HG02884 (cell line): Measurements from ENCODE around the gene RGS7.
"Not testable (repeated sequence)": the region's sequence is repeated elsewhere in the genome, so short reads cannot be mapped to it uniquely, and the experiment has no call there.

Experiments
- ATAC-seq: cut with Tn5 transposase; IDR thresholded peaks from one replicate; pipeline ENCODE4 v1.9.1; 2021; ENCODE audit warnings: mild to moderate bottlenecking, moderate library complexity; ENCODE audit not compliant: unreplicated experiment

The RGS7 gene

DNA sequence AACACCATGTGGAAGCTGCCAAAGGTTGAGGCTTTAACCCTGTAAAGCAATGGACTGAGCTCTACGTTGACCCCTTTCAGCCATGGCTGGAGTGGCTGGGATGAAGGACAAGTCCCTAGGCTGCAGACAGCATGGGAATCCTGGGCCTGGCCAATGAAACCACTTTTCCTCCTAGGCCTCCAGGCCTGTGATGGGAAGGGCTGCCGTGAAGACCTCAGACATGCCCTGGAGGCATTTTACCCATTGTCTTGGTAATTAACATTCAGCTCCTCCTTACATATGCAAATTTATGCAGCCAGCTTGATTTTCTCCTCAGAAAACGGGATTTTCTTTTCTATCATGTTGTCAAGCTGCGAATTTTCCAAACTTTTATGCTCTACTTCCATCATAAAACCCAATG is 214.5 kb downstream of the RGS7 start:
- ATAC-seq, result no peak

DNA sequence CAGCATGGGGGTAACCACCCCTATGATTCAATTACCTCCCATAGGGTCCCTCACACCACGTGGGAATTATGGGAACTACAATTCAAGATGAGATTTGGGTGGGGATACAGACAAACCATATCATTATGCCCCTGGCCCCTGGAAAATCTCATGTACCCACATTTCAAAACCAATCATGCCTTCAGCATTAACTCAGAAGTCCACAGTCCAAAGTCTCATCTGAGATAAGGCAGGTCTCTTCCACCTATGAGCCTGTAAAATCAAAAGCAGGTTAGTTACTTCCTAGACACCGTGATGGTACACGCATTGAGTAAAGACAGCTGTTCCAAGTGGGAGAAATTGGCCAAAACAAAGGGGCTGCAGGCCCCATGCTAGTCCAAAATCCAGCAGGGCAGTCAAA is 215.4 kb downstream of the RGS7 start:
- not testable (repeated sequence) for ATAC-seq

DNA sequence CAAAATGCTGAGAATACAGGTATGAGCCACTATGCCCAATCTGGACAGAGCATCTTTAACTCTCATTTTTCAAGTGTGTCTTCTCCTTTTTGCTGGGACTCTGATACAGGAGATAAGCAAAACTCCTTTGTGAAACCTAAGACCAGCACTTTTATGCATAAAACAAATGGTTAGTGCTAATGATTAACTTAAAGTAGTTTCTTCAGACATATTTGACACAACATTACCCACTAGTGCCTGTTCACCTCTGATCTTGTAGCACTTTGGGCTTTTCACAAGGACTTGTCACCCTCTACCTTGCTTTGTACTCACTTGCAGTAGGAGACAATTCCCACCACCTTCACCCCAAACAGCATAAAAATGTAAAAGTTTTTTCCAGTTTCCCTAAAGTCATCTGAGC is 216.3 kb downstream of the RGS7 start:
- ATAC-seq, result no peak

DNA sequence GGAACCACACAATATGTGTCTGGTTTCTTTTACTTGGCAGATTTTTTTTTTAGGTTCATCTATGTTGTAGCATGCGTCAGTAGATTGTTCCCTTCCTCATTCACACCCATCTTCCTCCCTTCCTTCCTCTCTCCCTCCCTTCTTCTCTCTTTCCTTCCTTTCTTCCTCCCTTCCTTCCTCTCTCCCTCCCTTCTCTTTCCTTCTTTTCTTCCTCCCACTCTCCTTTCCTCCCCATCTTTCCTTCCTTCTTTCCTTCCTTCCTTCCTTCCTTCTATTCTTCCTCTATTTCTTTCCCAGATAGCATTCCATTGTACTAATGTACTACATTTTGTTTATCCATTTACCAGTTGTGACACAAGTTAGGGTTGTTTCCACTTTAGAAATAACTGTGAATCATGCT is 218.0 kb downstream of the RGS7 start:
- ATAC-seq, result no peak

DNA sequence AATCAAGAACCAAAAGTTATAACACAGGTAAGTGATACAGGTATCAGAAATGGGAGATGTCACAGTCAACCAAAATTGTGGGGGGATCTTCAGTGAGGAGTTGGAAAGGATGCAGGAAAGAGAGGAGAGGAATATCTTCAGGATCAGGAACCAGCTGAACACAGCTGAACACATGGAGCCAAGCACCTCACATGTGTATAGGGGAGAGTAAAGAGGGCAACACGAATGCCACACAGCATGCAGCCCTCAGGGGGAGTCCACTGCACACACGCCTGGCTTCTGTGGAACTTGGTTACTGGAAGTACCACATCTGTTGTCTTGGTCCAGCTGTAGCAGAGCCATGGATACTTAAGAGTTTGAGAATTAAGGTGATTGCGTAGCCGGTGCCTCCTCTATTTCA is 218.8 kb downstream of the RGS7 start:
- ATAC-seq, result no peak

DNA sequence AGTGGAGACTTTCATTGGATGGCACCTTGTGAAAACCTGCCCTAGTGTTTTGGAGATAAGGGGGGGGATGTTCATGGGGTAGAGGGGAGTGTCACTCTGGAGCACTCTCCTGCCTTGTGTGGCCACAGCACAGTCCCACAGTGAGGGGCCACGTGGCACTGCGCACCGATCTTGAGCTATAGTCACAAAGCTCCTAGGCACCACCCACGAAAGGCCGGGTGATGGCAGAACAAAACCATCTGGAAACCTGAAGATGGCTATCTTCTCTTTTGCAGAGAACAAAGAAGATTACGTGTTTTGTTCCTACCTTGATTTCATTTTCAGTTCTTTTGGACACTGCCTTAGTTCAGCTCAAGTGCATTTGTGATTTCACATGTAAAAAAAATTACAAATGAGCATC is 220.6 kb downstream of the RGS7 start:
- ATAC-seq, result no peak

DNA sequence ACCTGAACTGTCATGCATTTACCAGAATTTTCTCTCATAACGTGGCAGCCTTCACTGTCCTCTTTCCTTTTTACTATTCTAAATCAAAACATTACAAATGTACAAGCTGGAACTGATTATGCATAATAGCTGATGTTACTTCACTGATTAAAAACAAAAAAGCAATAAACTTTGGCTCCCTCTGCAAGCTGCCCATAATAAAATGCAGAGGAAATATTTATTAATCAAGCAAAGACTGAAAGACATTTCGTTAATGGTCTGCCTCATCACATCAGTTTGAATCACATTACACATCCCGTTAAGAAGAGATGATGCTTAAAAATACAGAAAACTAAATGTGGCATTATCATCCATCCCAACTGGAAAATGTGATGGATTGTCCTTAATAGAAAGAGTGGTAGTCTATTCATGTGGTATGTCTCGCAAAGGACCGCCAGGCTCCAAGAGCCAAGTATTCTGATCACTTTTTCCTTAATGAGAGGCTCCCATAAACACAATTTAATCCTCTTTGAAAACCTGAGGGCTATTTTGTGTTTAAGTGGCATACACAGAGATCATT is 225.3 kb downstream of the RGS7 start:
- no peak for ATAC-seq

DNA sequence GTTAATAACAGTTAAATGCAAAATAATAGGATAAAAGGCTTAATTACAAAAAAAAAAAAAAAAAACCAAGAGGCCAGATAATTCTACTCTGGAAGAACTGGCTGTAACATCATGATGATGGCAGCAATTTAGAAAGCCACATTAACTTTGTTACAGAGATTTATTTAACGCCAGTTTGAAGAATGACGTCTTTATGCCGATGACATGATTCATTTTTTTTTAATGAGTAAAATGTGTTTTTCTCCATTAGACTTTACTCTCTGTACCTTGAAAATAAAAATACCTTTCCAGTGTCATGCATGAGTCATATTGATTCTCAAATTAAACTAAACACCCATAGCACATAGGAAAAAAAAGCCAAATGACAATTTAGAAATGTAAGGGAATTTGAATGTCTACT is 226.1 kb downstream of the RGS7 start:
- no peak for ATAC-seq

DNA sequence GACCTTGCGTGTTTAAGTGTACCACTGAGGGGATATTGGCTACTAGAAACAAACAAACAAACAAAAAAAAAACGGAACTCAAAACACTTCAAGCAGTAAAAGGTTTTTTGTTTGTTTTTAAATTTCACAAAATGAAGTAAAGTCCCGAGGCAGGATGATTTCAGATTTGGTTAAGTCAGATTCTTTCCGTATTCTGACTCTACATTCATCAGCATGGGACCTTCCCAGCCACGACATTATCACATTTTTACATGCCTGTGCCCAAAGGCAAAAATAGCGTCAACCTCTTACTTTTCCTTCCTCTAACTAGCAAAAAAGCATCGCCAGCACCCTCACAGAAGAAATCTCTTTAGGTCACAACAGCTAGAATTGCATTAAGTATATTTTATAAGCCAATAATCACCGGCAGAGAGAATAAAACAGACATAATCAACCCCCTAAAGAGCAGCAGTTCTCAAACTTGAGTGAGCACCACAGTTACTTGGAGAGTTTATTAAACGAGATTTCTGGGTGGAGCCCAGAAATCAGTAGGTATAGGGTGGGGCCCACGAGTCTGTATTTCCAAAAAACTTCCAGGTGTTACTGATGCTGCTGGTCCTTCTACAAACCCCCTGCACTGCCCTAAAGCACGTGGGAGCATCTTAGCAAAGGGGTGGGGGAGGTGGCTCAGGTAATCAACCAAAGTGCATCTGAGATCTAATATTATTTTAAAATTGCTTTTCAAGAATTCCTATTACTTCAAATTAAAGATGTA is 227.6 kb downstream of the RGS7 start:
- ATAC-seq, result no peak

DNA sequence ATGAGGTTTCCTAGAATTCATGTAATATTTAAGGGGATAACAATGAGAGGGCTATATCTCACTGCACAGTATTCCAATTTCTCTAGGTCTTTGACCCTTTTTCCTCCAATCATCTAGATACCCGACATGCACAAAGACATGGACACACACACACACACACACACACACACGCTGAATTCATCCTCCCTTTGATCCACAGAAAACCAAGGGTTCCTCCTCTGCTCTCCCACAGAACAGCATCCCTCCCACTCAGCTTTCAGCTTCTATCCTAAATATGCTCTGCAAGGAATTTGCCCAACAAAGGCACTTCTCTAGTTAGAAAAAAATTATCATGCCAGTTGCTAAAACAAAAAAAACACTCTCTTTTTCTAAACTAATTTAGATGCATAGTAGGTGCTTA is 231.7 kb downstream of the RGS7 start:
- no peak for ATAC-seq

DNA sequence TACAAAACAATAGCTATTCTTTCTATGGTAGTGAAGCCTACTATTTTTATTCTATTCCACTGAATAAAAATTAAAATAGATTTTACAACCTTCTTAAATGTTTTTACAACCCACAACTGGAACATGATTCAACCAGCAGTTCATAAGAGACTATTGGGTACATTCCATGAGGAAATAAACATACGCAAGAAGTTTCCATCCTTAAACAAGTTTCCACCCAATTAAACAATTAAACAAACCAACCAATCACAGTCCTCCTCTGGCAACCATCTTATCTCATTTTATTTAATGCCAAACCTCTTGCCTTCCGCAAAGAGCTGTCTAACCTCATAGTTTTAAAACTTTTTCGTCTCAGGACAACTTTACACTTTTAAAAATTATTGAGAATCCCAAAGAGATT is 239.0 kb downstream of the RGS7 start:
- ATAC-seq, result no peak

DNA sequence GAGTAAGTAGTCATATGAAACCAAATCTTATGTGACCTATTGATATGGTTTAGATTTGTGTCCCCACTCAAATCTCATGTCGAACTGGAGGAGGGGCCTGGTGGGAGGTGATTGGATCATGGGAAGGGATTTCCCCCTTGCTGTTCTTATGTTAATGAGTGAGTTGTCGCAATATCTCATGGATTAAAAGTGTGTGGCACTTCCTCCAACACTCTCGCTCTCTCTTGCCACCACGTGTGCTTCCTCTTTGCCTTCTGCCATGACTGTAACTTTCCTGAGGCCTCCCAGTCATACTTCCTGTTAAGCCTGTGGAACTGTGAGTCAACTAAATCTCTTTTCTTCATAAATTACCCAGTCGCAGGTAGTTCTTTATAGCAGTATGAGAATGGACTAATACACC is 241.2 kb downstream of the RGS7 start:
- no peak for ATAC-seq

DNA sequence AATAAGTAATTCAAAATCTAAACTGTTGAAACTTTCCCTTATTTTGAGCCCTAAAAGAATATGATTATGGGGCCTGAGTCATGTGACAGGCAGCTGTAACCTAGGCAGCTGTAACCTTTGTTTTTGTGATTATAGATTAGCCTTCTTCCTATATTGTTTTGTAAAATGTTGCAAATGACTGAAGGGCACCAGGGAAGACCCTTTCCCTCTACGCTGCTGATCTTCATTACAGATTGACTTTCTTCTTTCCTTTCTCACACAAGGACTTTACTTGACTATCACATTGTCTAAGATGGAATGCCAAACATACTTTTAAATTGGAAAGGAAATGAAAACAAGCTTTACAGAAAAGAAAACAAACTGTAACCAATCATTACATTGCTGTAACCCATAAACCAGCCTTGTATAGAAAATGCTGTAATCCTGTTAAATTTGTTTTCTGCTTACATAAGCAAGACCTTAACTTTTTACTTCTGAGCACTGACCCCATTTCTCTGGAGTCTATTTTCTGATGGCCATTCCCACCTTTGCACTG is 242.2 kb downstream of the RGS7 start:
- ATAC-seq, result no peak

DNA sequence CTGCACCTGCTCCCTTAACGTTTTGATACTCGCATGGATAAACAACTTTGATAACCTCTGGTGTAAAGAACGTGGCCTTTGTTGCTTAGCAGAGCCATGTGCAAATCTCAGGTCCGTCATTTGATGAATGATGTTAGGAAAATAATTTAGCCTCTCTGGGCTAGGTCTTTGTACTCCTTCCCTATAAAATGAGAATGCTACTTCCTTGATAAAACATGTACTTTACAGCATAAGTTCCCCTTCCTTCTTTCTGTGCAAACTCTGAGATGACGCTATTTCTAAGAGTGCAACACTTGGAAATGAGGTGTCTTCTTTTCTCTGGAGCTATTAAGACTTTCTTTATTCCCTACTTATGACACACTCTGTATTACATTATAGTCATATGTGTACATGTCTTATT is 243.4 kb downstream of the RGS7 start:
- no peak for ATAC-seq

DNA sequence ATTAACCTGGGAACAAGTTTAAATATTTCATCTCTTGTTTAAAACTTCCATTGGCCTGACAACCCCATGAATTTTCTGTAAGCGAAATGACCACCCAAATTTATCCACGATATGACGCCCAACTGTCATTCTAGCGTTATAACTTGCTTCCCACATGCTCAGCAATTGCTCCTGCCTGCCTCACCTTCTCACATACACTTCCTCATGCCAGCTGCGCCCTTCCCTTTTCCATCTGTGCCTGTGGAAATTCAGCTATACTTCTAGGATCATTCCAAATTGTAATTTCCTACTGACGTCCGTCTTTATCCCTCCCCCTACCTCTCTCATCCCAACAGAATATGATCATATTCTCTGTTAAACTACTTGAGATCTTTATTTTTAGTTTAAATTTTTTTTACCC is 248.0 kb downstream of the RGS7 start:
- ATAC-seq, result no peak

DNA sequence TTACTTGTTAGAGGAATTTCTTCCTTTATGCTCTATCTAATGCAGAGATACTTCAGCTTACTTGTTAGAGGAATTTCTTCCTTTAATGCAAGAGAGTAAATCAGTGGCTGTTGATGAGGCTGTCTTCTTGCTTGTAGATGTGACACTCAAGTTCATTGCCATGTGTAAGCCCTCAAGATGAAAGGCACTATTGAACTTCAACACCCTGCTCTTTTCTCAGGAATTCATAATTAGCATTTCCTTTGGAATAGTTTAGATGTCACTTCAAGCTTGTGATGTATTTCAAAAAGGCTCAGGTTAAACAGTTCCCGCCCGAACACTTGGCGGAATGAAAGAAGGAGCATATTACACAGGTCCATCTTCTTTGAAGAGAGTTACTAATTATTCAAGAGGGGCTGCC is 251.9 kb downstream of the RGS7 start:
- no peak for ATAC-seq

DNA sequence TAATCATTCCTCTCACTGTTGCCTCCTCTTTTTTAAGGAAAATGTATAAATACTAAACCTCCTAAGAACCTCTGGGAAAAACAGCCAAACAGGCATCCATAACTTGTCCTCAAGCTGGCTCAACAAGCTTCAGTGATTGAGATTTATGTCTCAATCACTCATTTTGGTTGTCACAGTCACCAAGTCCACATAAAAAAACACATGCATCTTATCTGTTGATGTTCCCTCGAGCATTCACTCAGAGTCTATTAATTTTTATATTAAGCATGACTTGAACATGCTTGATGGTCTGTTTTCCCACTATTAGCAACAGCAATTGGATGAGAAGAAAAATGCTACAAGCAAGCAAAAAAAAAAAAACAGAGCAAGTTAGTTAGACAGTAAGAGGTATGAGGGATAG is 254.3 kb downstream of the RGS7 start:
- ATAC-seq, result no peak

DNA sequence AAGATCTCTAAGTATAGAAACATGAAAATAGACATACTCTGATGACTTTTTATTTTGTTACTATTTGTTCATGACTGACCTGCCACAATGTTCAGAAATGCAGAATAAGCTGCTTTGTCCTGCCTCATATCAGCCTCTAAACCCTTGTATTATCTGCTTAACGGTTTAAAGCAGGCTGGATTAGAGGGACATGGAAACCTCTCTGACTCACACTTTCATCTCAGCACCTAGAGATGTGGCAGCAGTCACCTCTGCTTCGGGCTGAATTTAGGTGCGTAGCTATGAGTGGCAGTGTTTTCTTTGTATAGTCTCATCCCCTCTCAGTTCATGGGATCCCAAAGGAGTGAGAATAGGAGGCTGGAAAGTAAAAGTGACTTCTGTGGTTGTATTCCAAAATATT is 255.4 kb downstream of the RGS7 start:
- no peak for ATAC-seq

DNA sequence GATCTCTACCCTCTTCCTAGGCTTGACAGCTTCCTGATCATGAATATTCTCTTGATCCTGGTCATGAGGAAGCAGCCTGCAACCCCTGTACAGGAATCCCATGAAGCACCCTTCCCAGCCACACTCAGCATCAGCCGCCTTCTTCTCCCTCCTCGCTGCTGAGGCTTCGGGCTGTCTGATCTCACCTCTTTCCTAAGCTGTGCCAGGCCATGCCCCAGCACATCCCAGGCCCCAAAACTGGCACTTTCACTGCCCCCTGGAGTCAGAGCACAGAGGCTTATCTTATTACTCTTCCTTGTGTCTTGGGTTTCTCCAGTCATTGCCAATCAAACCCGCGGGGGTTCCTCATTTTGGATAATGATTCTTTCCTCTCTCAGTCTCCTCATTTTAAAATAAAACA is 259.5 kb downstream of the RGS7 start:
- ATAC-seq, result no peak

DNA sequence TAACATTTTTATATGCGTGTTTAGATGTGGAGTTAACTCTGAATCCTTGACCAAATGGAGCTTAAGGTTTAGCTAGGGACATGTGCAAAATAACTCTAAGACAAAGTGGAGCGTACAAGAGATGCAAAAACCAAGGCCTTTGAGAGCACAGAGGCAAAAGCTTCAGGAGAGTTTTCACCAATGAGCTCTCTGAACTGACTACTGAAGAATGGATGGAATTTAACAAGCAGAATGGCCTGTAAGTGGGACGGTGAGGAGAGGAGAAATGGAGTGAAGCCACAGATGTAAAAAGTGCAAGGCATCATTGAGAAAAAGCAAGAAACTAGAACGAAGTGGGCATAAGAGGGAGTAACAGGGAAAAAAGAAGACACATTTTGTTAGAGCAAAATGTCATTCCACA is 260.0 kb downstream of the RGS7 start:
- no peak for ATAC-seq

DNA sequence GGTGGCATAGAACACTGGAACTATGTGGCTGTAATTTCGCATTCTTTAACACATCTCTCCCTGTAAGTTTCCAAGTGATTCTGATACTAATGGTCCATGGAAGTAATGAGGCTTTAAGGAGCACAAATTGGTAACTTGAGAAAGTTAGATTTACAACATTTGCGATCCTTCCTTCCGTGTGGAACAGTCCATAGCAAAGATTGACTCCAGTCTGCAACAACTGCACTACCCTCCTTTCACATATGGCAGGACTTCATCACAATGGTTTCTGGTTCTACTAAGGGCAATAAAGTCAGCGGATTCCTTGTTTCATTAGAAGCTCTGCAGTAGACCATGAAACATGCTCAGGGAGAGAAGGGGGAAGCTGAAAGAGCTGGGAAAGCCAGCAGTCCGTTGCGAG is 261.2 kb downstream of the RGS7 start:
- no peak for ATAC-seq

DNA sequence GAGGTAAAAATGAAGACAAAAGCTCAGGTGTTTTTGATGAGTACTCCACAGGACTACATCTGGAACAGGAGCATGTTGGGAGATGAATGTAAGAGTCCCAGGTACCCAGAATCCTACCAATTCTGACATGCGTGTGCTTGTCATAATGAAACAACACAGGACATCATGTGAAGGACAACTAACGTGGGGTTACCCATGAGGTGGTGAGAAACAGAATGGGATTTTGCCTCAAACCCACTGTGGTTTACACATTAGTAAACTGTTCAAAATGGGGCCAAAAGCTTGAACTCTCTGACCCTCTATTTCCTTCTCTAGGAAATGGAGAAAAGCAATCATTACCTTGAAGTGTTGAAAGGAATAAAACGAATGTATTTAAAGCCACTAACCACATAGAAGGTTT is 266.2 kb downstream of the RGS7 start:
- ATAC-seq, result no peak

DNA sequence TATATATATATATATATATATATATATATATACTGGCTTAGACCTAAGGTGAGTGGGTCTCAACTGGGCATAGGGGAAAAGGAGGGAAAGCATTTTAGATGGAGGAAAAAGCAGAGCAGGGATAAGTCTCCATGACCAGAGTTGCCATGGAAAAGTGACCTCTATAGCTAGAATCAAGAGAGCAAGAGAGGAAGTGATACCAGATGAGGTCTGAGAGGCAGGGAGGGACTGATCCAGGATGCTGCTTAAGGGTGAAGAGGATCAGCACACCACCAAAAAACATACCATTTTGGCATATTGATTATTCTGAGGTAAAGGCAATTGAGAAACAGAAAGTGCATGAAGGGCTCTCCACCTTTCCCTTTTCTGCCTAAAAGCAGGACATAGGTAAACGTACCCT is 267.9 kb downstream of the RGS7 start:
- not testable (repeated sequence) for ATAC-seq
